HG02678 (cell line): ENCODE data around the gene MAS1L.

Experiments
- ATAC-seq: cut with Tn5 transposase; IDR thresholded peaks from one replicate; pipeline ENCODE4 v1.9.1; 2021; ENCODE audit warnings: mild to moderate bottlenecking, moderate library complexity; ENCODE audit not compliant: unreplicated experiment

The MAS1L gene

DNA sequence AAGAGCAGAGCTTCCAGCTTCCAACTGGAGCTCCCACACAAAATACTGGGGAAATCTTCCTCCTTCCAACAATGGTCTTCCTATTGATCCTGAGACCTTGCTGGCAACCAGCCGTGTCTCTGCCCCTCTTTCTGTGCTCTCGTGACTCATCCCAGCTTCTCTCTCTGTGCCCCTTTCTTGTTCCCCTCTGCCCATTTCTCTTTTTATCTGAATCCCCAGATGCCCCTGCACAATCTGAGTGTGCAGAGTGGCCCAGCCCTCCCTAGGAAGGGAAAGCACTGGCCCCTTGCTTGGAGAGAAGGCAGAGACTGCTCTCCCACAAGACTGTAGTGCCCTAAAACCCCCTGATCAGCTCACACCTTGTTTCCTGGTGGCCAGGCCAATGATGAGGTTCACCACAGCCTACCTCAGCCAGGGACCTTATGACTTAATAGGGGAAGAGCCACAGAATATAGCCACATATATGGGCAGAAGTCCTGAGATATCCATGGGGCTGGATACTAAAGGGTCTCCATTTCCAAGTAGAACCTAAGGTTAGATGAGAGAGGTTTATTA lies 23.1 kb upstream of the MAS1L start:
- ATAC-seq, result no peak

DNA sequence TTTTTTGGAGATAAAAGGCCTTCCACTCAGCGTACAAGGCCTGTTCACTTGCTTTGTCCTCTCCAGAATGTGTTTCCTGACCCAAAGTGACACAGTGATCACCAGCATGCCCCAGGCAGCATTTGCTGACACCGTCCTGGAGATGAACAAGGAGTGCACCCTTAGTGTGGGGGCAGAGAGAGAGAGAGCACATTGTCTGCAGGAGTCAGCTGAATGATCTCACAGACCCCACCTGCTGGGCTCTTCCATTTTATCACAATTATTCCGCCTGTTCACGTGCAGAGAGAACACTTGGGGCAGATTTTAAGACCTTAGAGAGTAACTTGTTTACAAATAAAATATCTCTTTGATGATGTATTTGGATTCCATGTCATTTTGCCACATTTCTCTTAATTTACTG lies 22.4 kb upstream of the MAS1L start:
- ATAC-seq, result no peak

DNA sequence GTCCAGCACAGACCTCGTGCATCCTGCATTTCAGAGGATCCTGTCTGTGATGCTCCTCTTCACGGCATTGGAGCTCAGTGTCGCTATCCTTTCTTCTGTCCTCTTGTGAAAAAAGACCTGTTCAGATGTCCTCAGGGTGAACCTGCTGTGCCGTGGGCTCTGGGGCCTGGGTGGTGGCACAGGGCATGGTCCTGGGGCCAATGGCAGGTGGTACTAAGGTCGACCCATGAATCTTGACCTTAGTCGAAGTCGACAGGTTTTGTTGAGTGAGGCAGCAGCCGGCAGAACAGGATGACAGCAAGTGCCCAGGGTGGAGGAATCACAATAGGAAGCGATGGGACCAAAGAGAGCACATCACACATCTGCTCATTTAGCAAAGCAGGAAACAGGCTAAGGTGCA lies 22.0 kb upstream of the MAS1L start:
- no peak for ATAC-seq

DNA sequence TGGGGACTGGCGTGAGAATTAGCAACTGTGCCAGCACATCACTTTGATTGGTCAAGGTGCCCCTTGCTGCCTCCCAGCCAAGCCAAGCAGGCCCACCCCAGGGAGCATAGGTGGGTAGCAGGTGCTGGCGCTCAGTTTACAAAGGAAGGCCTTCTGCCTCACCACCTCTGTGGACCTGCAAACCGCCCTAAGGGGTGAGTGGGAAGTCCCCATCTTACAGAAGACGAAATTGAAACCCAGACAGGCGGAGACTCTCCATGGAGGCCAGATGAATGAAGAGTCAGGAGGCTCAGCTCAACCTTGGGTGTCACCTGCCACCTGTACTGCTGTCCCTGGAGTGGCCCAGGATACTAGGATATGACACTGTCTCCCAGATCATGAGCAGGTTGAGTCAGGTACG lies 21.5 kb upstream of the MAS1L start:
- ATAC-seq, result peak; percentile 78

- ATAC-seq, result no peak
These were observed 19.6 kb upstream of the MAS1L start for GRCh38 chr6:29507319-29507718.

GRCh38 chr6:29506446-29507067 lies 18.8 kb upstream of the MAS1L start:
- no peak for ATAC-seq

GRCh38 chr6:29505808-29506207 lies 18.1 kb upstream of the MAS1L start:
- ATAC-seq, result no peak

GRCh38 chr6:29504961-29505360 lies 17.2 kb upstream of the MAS1L start:
- ATAC-seq, result no peak

DNA sequence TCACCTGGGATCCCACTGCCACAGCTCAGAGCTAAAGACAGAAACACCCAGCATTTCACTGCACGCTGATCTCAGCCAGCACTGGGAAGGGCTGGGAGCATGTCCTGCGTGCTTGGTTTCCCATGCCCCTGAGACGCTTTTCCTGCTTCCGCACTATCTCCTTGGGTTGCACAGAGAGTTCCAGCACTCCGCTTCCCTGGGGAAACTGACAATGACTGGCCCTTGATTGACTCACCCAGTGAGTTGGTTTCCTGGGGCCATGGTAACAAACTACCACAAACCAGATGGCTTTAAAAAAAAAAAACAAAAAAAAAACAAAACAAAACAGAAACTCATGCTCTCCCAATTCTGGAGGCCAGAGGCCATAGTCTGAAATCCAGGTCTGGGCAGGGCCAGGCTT lies 14.8 kb upstream of the MAS1L start:
- no peak for ATAC-seq

- ATAC-seq, result no peak
These were observed 14.4 kb upstream of the MAS1L start for GRCh38 chr6:29502181-29502580.

GRCh38 chr6:29501106-29501505 lies 13.3 kb upstream of the MAS1L start:
- no peak for ATAC-seq

DNA sequence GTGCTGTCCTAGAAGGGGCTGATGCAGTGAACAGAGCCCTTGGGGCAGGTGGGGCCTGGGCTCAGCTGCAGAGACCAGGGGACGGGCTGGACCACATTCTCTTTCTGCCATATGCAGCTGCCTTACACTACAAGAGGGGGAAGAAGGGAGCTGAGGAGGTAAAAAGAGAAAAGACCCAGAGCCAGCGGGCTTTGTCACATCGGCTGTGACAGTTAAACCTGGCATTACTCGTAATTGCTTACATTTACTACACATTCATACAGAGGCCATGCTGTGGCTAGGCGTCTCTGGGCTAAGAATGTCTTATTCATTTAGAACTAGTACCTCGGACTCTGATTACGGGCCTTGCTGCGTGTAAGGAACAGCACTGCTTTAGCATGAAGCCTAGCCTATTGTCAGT lies 12.8 kb upstream of the MAS1L start:
- no peak for ATAC-seq

GRCh38 chr6:29499704-29500103 lies 11.9 kb upstream of the MAS1L start:
- ATAC-seq, result no peak

- ATAC-seq, result no peak
These were observed 9.2 kb upstream of the MAS1L start for GRCh38 chr6:29496961-29497360.

- ATAC-seq, result no peak
These were observed 7.8 kb upstream of the MAS1L start for GRCh38 chr6:29495571-29495970.

DNA sequence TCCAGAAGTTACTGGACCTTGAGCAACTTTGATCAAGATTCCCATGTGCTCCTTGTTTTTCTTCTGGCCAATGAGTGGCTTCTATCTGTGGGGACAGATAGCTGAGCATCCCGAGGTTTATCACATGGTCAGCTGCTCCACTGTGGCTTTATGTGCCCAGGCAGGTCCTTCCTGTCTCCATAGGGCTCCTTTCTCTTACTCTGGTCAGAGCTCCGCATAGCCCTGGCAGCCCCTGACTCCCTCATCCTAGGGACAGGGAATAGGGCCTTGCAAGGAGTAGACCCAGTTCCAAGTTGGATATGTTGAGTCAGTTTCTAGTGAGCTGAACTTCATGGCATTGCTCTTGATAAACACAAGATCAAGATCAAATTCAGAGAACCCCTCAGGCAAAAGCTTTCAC lies 6.4 kb upstream of the MAS1L start:
- no peak for ATAC-seq

GRCh38 chr6:29493261-29493660 lies 5.5 kb upstream of the MAS1L start:
- no peak for ATAC-seq

DNA sequence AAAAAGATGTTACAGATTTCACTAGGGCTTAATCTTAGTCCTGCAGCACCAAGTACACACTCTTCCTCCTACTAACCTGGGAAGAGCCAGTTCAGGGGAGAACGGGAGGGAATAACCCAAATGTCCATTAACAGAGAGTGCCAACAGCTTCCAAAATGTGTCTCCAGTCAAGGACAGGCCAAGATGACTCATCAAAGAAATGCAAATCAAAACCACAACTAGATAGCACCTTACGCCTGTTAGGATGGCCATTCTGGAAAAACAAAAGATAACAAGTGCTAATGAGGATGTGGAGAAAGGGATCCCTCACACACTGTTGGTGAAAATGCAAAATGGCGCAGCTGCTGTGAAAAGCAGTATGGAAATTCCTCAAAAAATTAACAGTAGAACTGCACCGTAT lies 3.8 kb upstream of the MAS1L start:
- no peak for ATAC-seq

GRCh38 chr6:29490552-29490951 lies 2.8 kb upstream of the MAS1L start:
- ATAC-seq, result no peak

DNA sequence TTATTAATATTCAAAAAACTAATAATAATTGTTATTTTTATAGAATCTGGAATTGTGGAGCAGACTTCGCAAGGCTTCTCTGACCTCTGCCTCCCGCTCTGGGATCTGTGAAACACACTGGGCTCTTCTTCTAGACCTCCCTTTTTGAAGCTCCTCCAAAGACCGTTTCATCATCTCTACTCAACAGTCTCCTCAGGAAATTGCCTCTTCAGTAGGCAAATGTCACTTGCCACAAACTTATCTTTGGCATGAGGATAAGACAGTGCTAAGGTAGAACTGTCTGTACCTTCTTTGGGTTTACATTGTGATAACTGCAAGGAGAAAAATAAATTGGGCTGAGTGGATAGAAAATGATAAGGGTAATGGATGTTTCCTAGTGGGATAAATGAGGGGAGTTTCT lies 2.3 kb upstream of the MAS1L start:
- ATAC-seq, result no peak

GRCh38 chr6:29489286-29489685 lies 1.5 kb upstream of the MAS1L start:
- ATAC-seq, result no peak

- no peak for ATAC-seq
These were observed 1.1 kb upstream of the MAS1L start for GRCh38 chr6:29488874-29489273.

DNA sequence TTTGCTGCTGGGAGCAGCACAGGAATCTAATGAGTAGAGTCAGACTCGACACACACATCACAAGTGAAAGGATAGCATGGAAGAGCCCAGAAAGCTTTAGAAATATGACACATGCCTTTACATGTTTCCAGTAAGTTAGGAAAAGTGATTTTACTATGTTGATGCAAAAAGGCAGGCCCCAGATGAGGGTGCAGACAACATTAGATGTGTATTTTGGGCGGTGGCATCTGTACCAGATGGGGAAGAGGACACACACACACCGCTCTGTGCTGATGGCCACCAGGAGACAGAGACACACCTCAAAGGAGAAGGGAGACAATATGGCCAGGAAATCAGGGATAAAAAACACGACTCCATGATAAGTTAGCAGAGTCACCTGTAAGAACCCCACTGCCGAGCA lies 625 bp downstream of the MAS1L start:
- no peak for ATAC-seq
